WTC11 (cell line): ENCODE measurements around the gene ZNF174.

Experiments used
- ESRRA ChIP-seq: sonication (generic); formaldehyde crosslinking; IDR thresholded peaks from 2 replicates; pipeline ENCODE4 v1.8.1; 2022; ENCODE audit warnings: mild to moderate bottlenecking, missing genetic modification reagents, borderline replicate concordance
- ETV6 ChIP-seq: sonication (generic); formaldehyde crosslinking; IDR thresholded peaks from 2 replicates; pipeline ENCODE4 v1.8.1; 2022; ENCODE audit warnings: mild to moderate bottlenecking, missing genetic modification reagents
- IRF2 ChIP-seq: sonication (generic); formaldehyde crosslinking; IDR thresholded peaks from 2 replicates; pipeline ENCODE4 v1.8.0; 2022; ENCODE audit warnings: low read depth, missing genetic modification reagents, borderline replicate concordance
- JUN ChIP-seq: sonication (generic); formaldehyde crosslinking; IDR thresholded peaks from 2 replicates; pipeline ENCODE4 v1.8.0; 2023; ENCODE audit warnings: mild to moderate bottlenecking, missing genetic modification reagents
- NR2C2 ChIP-seq: sonication (generic); formaldehyde crosslinking; IDR thresholded peaks from 2 replicates; pipeline ENCODE4 v1.8.0; 2022; ENCODE audit warnings: mild to moderate bottlenecking, missing genetic modification reagents
- TCF7 ChIP-seq: sonication (generic); formaldehyde crosslinking; IDR thresholded peaks from 2 replicates; pipeline ENCODE4 v1.8.0; 2022; ENCODE audit warnings: mild to moderate bottlenecking, low read depth, missing genetic modification reagents, moderate library complexity
- TEAD4 ChIP-seq: sonication (generic); formaldehyde crosslinking; IDR thresholded peaks from 2 replicates; pipeline ENCODE4 v1.8.0; 2022; ENCODE audit warnings: mild to moderate bottlenecking, missing genetic modification reagents
- TP53 ChIP-seq: sonication (generic); formaldehyde crosslinking; IDR thresholded peaks from 2 replicates; pipeline ENCODE4 v1.8.1; 2023; ENCODE audit warnings: mild to moderate bottlenecking, missing genetic modification reagents
- TF ChIP-seq, protein P1 (sequence below): sonication (generic); formaldehyde crosslinking; IDR thresholded peaks from 2 replicates; pipeline ENCODE4 v1.8.0; 2022; ENCODE audit warnings: mild to moderate bottlenecking, missing genetic modification reagents
- TF ChIP-seq, protein P2 (sequence below): sonication (generic); formaldehyde crosslinking; conservative IDR thresholded peaks from 2 replicates; pipeline ENCODE4 v1.8.1; 2022; ENCODE audit warnings: mild to moderate bottlenecking, missing genetic modification reagents
- TF ChIP-seq, protein P3 (sequence below): sonication (generic); formaldehyde crosslinking; IDR thresholded peaks from 2 replicates; pipeline ENCODE4 v1.8.1; 2022; ENCODE audit warnings: mild to moderate bottlenecking, moderate library complexity, missing genetic modification reagents
- TF ChIP-seq, protein P4 (sequence below): fragments of 200-600 bp; IDR thresholded peaks from 2 replicates; pipeline ENCODE4 v1.8.0; 2022; ENCODE audit warnings: antibody characterized with exemption

DNA sequence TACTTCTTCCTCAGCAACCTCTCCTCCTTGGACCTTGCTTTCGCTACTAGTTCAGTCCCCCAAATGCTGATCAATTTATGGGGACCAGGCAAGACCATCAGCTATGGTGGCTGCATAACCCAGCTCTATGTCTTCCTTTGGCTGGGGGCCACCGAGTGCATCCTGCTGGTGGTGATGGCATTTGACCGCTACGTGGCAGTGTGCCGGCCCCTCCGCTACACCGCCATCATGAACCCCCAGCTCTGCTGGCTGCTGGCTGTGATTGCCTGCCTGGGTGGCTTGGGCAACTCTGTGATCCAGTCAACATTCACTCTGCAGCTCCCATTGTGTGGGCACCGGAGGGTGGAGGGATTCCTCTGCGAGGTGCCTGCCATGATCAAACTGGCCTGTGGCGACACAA lies 44.9 kb upstream of the ZNF174 start:
- TF ChIP-seq, protein P1, sequence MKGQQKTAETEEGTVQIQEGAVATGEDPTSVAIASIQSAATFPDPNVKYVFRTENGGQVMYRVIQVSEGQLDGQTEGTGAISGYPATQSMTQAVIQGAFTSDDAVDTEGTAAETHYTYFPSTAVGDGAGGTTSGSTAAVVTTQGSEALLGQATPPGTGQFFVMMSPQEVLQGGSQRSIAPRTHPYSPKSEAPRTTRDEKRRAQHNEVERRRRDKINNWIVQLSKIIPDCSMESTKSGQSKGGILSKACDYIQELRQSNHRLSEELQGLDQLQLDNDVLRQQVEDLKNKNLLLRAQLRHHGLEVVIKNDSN (CRISPR knock-in tag), result no peak
- TF ChIP-seq, protein P2, sequence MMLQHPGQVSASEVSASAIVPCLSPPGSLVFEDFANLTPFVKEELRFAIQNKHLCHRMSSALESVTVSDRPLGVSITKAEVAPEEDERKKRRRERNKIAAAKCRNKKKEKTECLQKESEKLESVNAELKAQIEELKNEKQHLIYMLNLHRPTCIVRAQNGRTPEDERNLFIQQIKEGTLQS (CRISPR knock-in tag), result no peak
- TF ChIP-seq JUN (CRISPR knock-in tag), result no peak
- no peak for TF ChIP-seq ETV6 (CRISPR knock-in tag)
- no peak for TF ChIP-seq TCF7 (CRISPR knock-in tag)
- no peak for TF ChIP-seq TEAD4
- TF ChIP-seq, protein P3, sequence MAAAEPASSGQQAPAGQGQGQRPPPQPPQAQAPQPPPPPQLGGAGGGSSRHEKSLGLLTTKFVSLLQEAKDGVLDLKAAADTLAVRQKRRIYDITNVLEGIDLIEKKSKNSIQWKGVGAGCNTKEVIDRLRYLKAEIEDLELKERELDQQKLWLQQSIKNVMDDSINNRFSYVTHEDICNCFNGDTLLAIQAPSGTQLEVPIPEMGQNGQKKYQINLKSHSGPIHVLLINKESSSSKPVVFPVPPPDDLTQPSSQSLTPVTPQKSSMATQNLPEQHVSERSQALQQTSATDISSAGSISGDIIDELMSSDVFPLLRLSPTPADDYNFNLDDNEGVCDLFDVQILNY (CRISPR knock-in tag), result no peak
- TF ChIP-seq, protein P4, sequence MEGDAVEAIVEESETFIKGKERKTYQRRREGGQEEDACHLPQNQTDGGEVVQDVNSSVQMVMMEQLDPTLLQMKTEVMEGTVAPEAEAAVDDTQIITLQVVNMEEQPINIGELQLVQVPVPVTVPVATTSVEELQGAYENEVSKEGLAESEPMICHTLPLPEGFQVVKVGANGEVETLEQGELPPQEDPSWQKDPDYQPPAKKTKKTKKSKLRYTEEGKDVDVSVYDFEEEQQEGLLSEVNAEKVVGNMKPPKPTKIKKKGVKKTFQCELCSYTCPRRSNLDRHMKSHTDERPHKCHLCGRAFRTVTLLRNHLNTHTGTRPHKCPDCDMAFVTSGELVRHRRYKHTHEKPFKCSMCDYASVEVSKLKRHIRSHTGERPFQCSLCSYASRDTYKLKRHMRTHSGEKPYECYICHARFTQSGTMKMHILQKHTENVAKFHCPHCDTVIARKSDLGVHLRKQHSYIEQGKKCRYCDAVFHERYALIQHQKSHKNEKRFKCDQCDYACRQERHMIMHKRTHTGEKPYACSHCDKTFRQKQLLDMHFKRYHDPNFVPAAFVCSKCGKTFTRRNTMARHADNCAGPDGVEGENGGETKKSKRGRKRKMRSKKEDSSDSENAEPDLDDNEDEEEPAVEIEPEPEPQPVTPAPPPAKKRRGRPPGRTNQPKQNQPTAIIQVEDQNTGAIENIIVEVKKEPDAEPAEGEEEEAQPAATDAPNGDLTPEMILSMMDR, result no peak
- TF ChIP-seq IRF2, result no peak
- TF ChIP-seq NR2C2 (CRISPR knock-in tag), result no peak
- no peak for TF ChIP-seq TP53
- no peak for TF ChIP-seq ESRRA (CRISPR knock-in tag)
